OCI-LY1 (cell line): ENCODE data around the gene GATA3.

Source experiments
- CTCF ChIP-seq: fragments of 200-600 bp; sonication (generic), shearing (Covaris generic); IDR thresholded peaks from 2 replicates; pipeline ENCODE4 v1.5.1; 2017; ENCODE audit warnings: mild to moderate bottlenecking, antibody characterized with exemption, low read length, moderate library complexity, mixed read lengths
- EZH2 ChIP-seq: fragments of 200-600 bp; sonication (generic), shearing (Covaris generic); IDR thresholded peaks from 2 replicates; pipeline ENCODE4 v1.8.0; 2017; ENCODE audit warnings: borderline replicate concordance, mixed run types, mild to moderate bottlenecking, antibody characterized with exemption, low read length, moderate library complexity, mixed read lengths

- TF ChIP-seq EZH2 (no peak), CTCF (no peak)
Measured at GRCh38 chr10:8042721-8043568, 11.5 kb upstream of the GATA3 start.
